Ovary (tissue), 9 donors: ENCODE measurements around the gene URI1. TPM values are rescaled to one million over a fixed set of nuclear protein-coding genes. Genes with fewer than 3 reads are reported as not detected.

Experiments used
- DNase-seq, 5 donors: peaks; one replicate each; pipeline ENCODE4 v3.0.0-alpha.2; 2019 to 2020
- H3K27ac ChIP-seq, 2 donors: fragments of 200-600 bp; one replicate each; pipeline versions ENCODE4 v1.5.1 to v1.8.0; 2019 to 2022
- H3K27me3 ChIP-seq: fragments of 200-600 bp; one replicate; pipeline ENCODE4 v1.8.0; 2022
- H3K36me3 ChIP-seq: fragments of 200-600 bp; sonication (generic); one replicate; pipeline ENCODE4 v1.5.1; 2019
- H3K4me1 ChIP-seq: one replicate; pipeline ENCODE4 v1.8.1; 2013; ENCODE audit warnings: mild to moderate bottlenecking, moderate library complexity; ENCODE audit not compliant: insufficient read depth
- H3K4me3 ChIP-seq: fragments of 200-600 bp; sonication (generic); one replicate; pipeline ENCODE4 v1.5.1; 2017
- H3K9me3 ChIP-seq, 2 donors: fragments of 200-600 bp in 1 of 2; sonication (generic) in 1 of 2; one replicate each; pipeline versions ENCODE4 v1.5.1 to v1.8.1; 2013 to 2019; ENCODE audit warnings: mild to moderate bottlenecking in 1 of 2, moderate library complexity in 1 of 2
- EP300 ChIP-seq: sonication (generic); formaldehyde crosslinking; IDR thresholded peaks from one replicate; pipeline ENCODE4 v1.6.1; 2017; ENCODE audit warnings: antibody characterized with exemption
- POLR2A ChIP-seq: fragments of 450-650 bp; IDR thresholded peaks from one replicate; pipeline ENCODE4 v1.6.1; 2017; ENCODE audit warnings: antibody characterized with exemption, mild to moderate bottlenecking, moderate library complexity
- WGBS, 3 donors: extraction: QIAGEN DNeasy Blood & Tissue Kit in 1 of 3; methylation state at CpG; one replicate each; pipeline versions ENCODE4 v1.1.5 to v1.1.7; 2013 to 2017; 5-methylcytosine and 5-hydroxymethylcytosine counted together
- intact Hi-C, 4 donors: fragments of 100-400 bp; cut with DNase I; formaldehyde crosslinking; loops; one replicate each; pipeline versions ENCODE4 v1.11.0 to v1.15.1; 2022 to 2023
- polyA plus RNA-seq, 2 donors: library from polyadenylated mRNA; stranded (reverse); fragments of 200-250 nt in 1 of 2; fragments of 350-450 nt in 1 of 2; fragmentation: Illumina TruSeq in 1 of 2; extraction: RNeasy Lipid Tissue Mini Kit (QIAGEN cat#74804) in 1 of 2; gene quantifications; one replicate each; pipeline ENCODE4 v1.2.3, GENCODE V29; 2013 to 2014
- total RNA-seq, 7 donors: library from RNA; depleted of rRNA in 2 of 7; stranded (reverse); fragments of >200 nt in 2 of 7; fragmentation: NEBNext Ultra II Directional in 3 of 7; extraction: Animal tissue kit (Norgen Biotek cat#: 25700) in 3 of 7; gene quantifications; one replicate each; pipeline versions ENCODE4 v1.1.0 to v1.2.4, GENCODE V29; 2016 to 2023
- TF ChIP-seq, protein P1 (sequence below), 3 donors: fragments of 450-650 bp in 2 of 3; fragments of 200-600 bp in 1 of 3; IDR thresholded peaks; one replicate each; pipeline versions ENCODE4 v1.5.1 to v1.8.0; 2016 to 2022; ENCODE audit warnings: antibody characterized with exemption in 3 of 3, mild to moderate bottlenecking in 1 of 3
- donor health status: DM: no; HTN: no; CAD: no; lungs with moderate emphysema.
- donor health status: DM: no; HTN: no; CAD: no.
- donor health status: Bipolar disorder and iron deficiency.
- donor health status: DM: yes; HTN: yes; CAD: no.
- donor health status: DM: no; HTN: no; CAD: no.
- donor health status: DM: yes; HTN: yes; CAD: no.

URI1 gene
- total and polyA plus RNA-seq, 9 donors = 39.8 to 90.0 (median 66.9) TPM

- no peaks in the 10 kb centered on the region for H3K27me3 ChIP-seq
- intact Hi-C loops = no loop called here
- TF ChIP-seq, protein P1, sequence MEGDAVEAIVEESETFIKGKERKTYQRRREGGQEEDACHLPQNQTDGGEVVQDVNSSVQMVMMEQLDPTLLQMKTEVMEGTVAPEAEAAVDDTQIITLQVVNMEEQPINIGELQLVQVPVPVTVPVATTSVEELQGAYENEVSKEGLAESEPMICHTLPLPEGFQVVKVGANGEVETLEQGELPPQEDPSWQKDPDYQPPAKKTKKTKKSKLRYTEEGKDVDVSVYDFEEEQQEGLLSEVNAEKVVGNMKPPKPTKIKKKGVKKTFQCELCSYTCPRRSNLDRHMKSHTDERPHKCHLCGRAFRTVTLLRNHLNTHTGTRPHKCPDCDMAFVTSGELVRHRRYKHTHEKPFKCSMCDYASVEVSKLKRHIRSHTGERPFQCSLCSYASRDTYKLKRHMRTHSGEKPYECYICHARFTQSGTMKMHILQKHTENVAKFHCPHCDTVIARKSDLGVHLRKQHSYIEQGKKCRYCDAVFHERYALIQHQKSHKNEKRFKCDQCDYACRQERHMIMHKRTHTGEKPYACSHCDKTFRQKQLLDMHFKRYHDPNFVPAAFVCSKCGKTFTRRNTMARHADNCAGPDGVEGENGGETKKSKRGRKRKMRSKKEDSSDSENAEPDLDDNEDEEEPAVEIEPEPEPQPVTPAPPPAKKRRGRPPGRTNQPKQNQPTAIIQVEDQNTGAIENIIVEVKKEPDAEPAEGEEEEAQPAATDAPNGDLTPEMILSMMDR (IDR thresholded peaks at IDR 0.05) = no peak
- TF ChIP-seq POLR2A (no peak), EP300 (no peak)
- WGBS, 3 donors = 65 to 74% (median 68%) methylated on average over 6 of the region's 6 CpGs
- no peak overlapping the region for H3K27ac ChIP-seq
- no peaks in the 10 kb centered on the region for H3K4me1 ChIP-seq
- H3K36me3 ChIP-seq = no peaks in the 10 kb centered on the region
- no peaks in the 10 kb centered on the region for H3K9me3 ChIP-seq
- no peak for DNase-seq
- no peak overlapping the region for H3K4me3 ChIP-seq
Measured at GRCh38 chr19:29956855-29957254, 14.8 kb downstream of the URI1 start.

- TF ChIP-seq POLR2A = no peak
- TF ChIP-seq, protein P1 (IDR thresholded peaks at IDR 0.05) = no peak
- no peak for TF ChIP-seq EP300
- no peak for DNase-seq
- 89 to 94% (median 91%) methylated on average over 3 of the region's 3 CpGs for WGBS, 3 donors
- H3K27ac ChIP-seq = no peak overlapping the region
- H3K4me1 ChIP-seq = peaks cover 10% of the 10 kb centered on the region
- H3K36me3 ChIP-seq = no peaks in the 10 kb centered on the region
- intact Hi-C loops = no loop called here
- H3K9me3 ChIP-seq = no peaks in the 10 kb centered on the region
- H3K4me3 ChIP-seq = no peak overlapping the region
- no peaks in the 10 kb centered on the region for H3K27me3 ChIP-seq
Measured at GRCh38 chr19:29961311-29961710, 19.3 kb downstream of the URI1 start.

GRCh38 chr19:29962793-29963192, 20.8 kb downstream of the URI1 start:
- no peak overlapping the region for H3K27ac ChIP-seq
- H3K4me1 ChIP-seq = peaks cover 14% of the 10 kb centered on the region
- 64 to 74% (median 69%) methylated on average over 2 of the region's 2 CpGs for WGBS, 3 donors
- TF ChIP-seq EP300 (no peak), POLR2A (no peak)
- TF ChIP-seq, protein P1 (IDR thresholded peaks at IDR 0.05) = no peak
- no peak overlapping the region for H3K4me3 ChIP-seq
- DNase-seq = no peak
- intact Hi-C loops = no loop called here
- no peaks in the 10 kb centered on the region for H3K27me3 ChIP-seq
- H3K36me3 ChIP-seq = no peaks in the 10 kb centered on the region
- no peaks in the 10 kb centered on the region for H3K9me3 ChIP-seq

DNA sequence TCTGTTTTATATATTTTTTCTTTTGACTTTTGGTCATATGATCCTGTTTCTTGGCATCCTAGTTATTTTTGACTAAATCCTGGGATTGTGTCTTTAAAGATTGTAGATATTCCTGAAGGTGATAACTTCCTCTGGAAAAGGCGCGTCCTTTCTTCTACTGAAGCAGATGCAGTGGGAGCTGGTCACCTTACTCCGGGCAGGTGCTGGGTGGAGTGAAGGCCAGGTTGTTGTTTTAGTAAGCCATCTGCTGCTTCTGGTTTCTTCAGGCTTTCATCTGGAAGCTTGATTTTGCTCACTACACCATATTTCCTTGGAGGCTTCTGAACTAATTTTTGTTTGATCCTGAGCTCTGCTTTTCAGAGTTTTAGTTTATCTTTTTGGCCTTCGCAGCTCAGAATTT, 21.5 kb downstream of the URI1 start:
- H3K27ac ChIP-seq = peak overlapping the region in 1 of 2 donors; percentile 49
- DNase-seq = no peak
- intact Hi-C loops = no loop called here
- no peaks in the 10 kb centered on the region for H3K9me3 ChIP-seq
- peaks cover 14% of the 10 kb centered on the region for H3K4me1 ChIP-seq
- 33 to 45% (median 37%) methylated on average over 4 of the region's 4 CpGs for WGBS, 3 donors
- H3K4me3 ChIP-seq = no peak overlapping the region
- no peaks in the 10 kb centered on the region for H3K27me3 ChIP-seq
- TF ChIP-seq, protein P1 (IDR thresholded peaks at IDR 0.05) = no peak
- no peaks in the 10 kb centered on the region for H3K36me3 ChIP-seq

GRCh38 chr19:29964171-29964570, 22.1 kb downstream of the URI1 start:
- no peaks in the 10 kb centered on the region for H3K36me3 ChIP-seq
- peak overlapping the region in 1 of 2 donors; percentile 49 for H3K27ac ChIP-seq
- no peaks in the 10 kb centered on the region for H3K9me3 ChIP-seq
- H3K27me3 ChIP-seq = no peaks in the 10 kb centered on the region
- WGBS, 3 donors = 22 to 35% (median 22%) methylated on average over 5 of the region's 5 CpGs
- H3K4me1 ChIP-seq = peaks cover 14% of the 10 kb centered on the region
- DNase-seq = no peak
- TF ChIP-seq POLR2A = no peak
- TF ChIP-seq, protein P1 (IDR thresholded peaks at IDR 0.05) = no peak
- TF ChIP-seq EP300 = no peak
- intact Hi-C loops = no loop called here
- no peak overlapping the region for H3K4me3 ChIP-seq
